Immature natural killer cell (primary cell): ENCODE measurements around the gene SP100. TPM values are rescaled to one million over a fixed set of nuclear protein-coding genes. Genes with fewer than 3 reads are reported as not detected.
A peak's percentile ranks its signal among the peaks of the same experiment; 100 is the strongest.

Experiments
- DNase-seq, 3 donors: peaks; one replicate each; pipeline ENCODE4 v3.0.0; 2022; ENCODE audit warnings: mixed read lengths in 1 of 3
- H3K27ac Mint-ChIP-seq, 6 donors: one replicate each; pipeline ENCODE4 v1.8.0; 2020; ENCODE audit warnings: mixed read lengths in 6 of 6, mild to moderate bottlenecking in 5 of 6, inconsistent platforms in 4 of 6, moderate library complexity in 3 of 6
- H3K27me3 Mint-ChIP-seq, 3 donors: one replicate each; pipeline ENCODE4 v1.8.0; 2020 to 2021; ENCODE audit warnings: low read depth in 3 of 3, mild to moderate bottlenecking in 3 of 3, mixed read lengths in 3 of 3, moderate library complexity in 3 of 3, inconsistent platforms in 1 of 3
- H3K36me3 Mint-ChIP-seq, 3 donors: one replicate each; pipeline ENCODE4 v1.8.0; 2020; ENCODE audit warnings: mixed read lengths in 3 of 3, inconsistent platforms in 2 of 3, mild to moderate bottlenecking in 2 of 3
- H3K4me1 Mint-ChIP-seq, 2 donors: one replicate each; pipeline ENCODE4 v1.8.0; 2020; ENCODE audit warnings: inconsistent platforms in 2 of 2, mild to moderate bottlenecking in 2 of 2, mixed read lengths in 2 of 2, moderate library complexity in 1 of 2
- H3K4me3 Mint-ChIP-seq, 5 donors: one replicate each; pipeline ENCODE4 v1.8.0; 2020; ENCODE audit warnings: mild to moderate bottlenecking in 5 of 5, mixed read lengths in 5 of 5, inconsistent platforms in 3 of 5, moderate library complexity in 3 of 5
- H3K9me3 Mint-ChIP-seq, 6 donors: one replicate each; pipeline ENCODE4 v1.8.0; 2020; ENCODE audit warnings: mild to moderate bottlenecking in 6 of 6, mixed read lengths in 6 of 6, inconsistent platforms in 4 of 6, moderate library complexity in 3 of 6
- polyA plus RNA-seq, 3 donors: library from polyadenylated mRNA; unstranded; fragments of 300-500 nt; fragmentation: Illumina TruSeq; gene quantifications; one replicate each; pipeline ENCODE4 v1.2.3, GENCODE V29; 2021

The SP100 gene
- polyA plus RNA-seq, 3 donors from 2014 or later, result 85.8 to 221 (median 94.5) TPM

- Mint-ChIP-seq H3K4me1 (peaks cover 44 to 47% of the 10 kb centered on the region in 2 donors), H3K27me3 (peaks cover 0 to 7% (median 0%) of the 10 kb centered on the region in 3 donors), H3K36me3 (peaks cover 0 to 13% (median 10%) of the 10 kb centered on the region in 3 donors), H3K4me3 (peak overlapping the region; percentile 97 to 100 (median 99)), H3K9me3 (no peaks in the 10 kb centered on the region), H3K27ac (peak overlapping the region; percentile 95 to 99 (median 98))
- peak in 2 of 3 donors; percentile 22 to 25 for DNase-seq
These were observed 5.0 kb upstream of the SP100 start for GRCh38 chr2:230410861-230411569.

GRCh38 chr2:230411570-230412370, 4.2 kb upstream of the SP100 start:
- H3K27me3 Mint-ChIP-seq, result peaks cover 0 to 11% (median 0%) of the 10 kb centered on the region in 3 donors
- peak; percentile 69 to 72 (median 72) for DNase-seq
- H3K4me1 Mint-ChIP-seq, result peaks cover 47 to 54% of the 10 kb centered on the region in 2 donors
- peak overlapping the region; percentile 95 to 99 (median 98) for H3K27ac Mint-ChIP-seq
- H3K9me3 Mint-ChIP-seq, result no peaks in the 10 kb centered on the region
- peak overlapping the region; percentile 97 to 100 (median 99) for H3K4me3 Mint-ChIP-seq
- H3K36me3 Mint-ChIP-seq, result peaks cover 0 to 7% (median 6%) of the 10 kb centered on the region in 3 donors

- Mint-ChIP-seq H3K4me1 (peaks cover 48 to 59% of the 10 kb centered on the region in 2 donors), H3K4me3 (peak overlapping the region; percentile 97 to 100 (median 99)), H3K36me3 (peaks cover 0 to 2% (median 2%) of the 10 kb centered on the region in 3 donors), H3K27ac (peak overlapping the region; percentile 92 to 99 (median 98)), H3K9me3 (no peaks in the 10 kb centered on the region), H3K27me3 (peaks cover 0 to 11% (median 0%) of the 10 kb centered on the region in 3 donors)
- DNase-seq, result no peak
These were observed 3.7 kb upstream of the SP100 start for GRCh38 chr2:230412371-230412711.

- Mint-ChIP-seq H3K4me1 (peaks cover 53 to 64% of the 10 kb centered on the region in 2 donors), H3K27me3 (peaks cover 0 to 11% (median 0%) of the 10 kb centered on the region in 3 donors), H3K36me3 (no peaks in the 10 kb centered on the region), H3K27ac (peak overlapping the region; percentile 92 to 99 (median 98)), H3K9me3 (no peaks in the 10 kb centered on the region), H3K4me3 (peak overlapping the region; percentile 65 to 100 (median 98))
- DNase-seq, result no peak
These were observed 3.2 kb upstream of the SP100 start for GRCh38 chr2:230412846-230413245.

- peak overlapping the region; percentile 69 to 99 (median 87) for H3K27ac Mint-ChIP-seq
- H3K4me3 Mint-ChIP-seq, result peak overlapping the region; percentile 27 to 99 (median 48)
- H3K27me3 Mint-ChIP-seq, result peaks cover 0 to 11% (median 0%) of the 10 kb centered on the region in 3 donors
- peaks cover 58 to 70% of the 10 kb centered on the region in 2 donors for H3K4me1 Mint-ChIP-seq
- H3K9me3 Mint-ChIP-seq, result no peaks in the 10 kb centered on the region
- H3K36me3 Mint-ChIP-seq, result peaks cover 0 to 4% (median 4%) of the 10 kb centered on the region in 3 donors
- no peak for DNase-seq
These were observed 2.5 kb upstream of the SP100 start for GRCh38 chr2:230413479-230413878.

- Mint-ChIP-seq H3K27ac (peak overlapping the region; percentile 82 to 99 (median 97)), H3K4me1 (peaks cover 65 to 78% of the 10 kb centered on the region in 2 donors), H3K9me3 (no peaks in the 10 kb centered on the region), H3K27me3 (peaks cover 0 to 11% (median 0%) of the 10 kb centered on the region in 3 donors), H3K36me3 (peaks cover 3 to 11% (median 10%) of the 10 kb centered on the region in 3 donors), H3K4me3 (peak overlapping the region in 4 of 5 donors; percentile 35 to 91 (median 80))
- no peak for DNase-seq
These were observed 1.7 kb upstream of the SP100 start for GRCh38 chr2:230414302-230414701.

GRCh38 chr2:230417436-230417835, 1.4 kb downstream of the SP100 start:
- Mint-ChIP-seq H3K27me3 (peaks cover 0 to 7% (median 0%) of the 10 kb centered on the region in 3 donors), H3K9me3 (no peaks in the 10 kb centered on the region), H3K4me3 (peak overlapping the region; percentile 91 to 96 (median 91)), H3K36me3 (peaks cover 10 to 29% (median 16%) of the 10 kb centered on the region in 3 donors), H3K27ac (peak overlapping the region; percentile 68 to 99 (median 94)), H3K4me1 (peaks cover 76 to 95% of the 10 kb centered on the region in 2 donors)
- no peak for DNase-seq

- peaks cover 0 to 7% (median 0%) of the 10 kb centered on the region in 3 donors for H3K27me3 Mint-ChIP-seq
- H3K4me1 Mint-ChIP-seq, result peaks cover 78 to 95% of the 10 kb centered on the region in 2 donors
- peaks cover 13 to 31% (median 19%) of the 10 kb centered on the region in 3 donors for H3K36me3 Mint-ChIP-seq
- H3K4me3 Mint-ChIP-seq, result peak overlapping the region; percentile 91 to 96 (median 91)
- no peaks in the 10 kb centered on the region for H3K9me3 Mint-ChIP-seq
- peak overlapping the region; percentile 68 to 99 (median 94) for H3K27ac Mint-ChIP-seq
- DNase-seq, result no peak
These were observed 2.5 kb downstream of the SP100 start for GRCh38 chr2:230418341-230419016.

GRCh38 chr2:230419181-230419580, 3.2 kb downstream of the SP100 start:
- DNase-seq, result no peak
- H3K27me3 Mint-ChIP-seq, result peaks cover 0 to 7% (median 0%) of the 10 kb centered on the region in 3 donors
- peak overlapping the region; percentile 91 to 96 (median 91) for H3K4me3 Mint-ChIP-seq
- peaks cover 16 to 35% (median 22%) of the 10 kb centered on the region in 3 donors for H3K36me3 Mint-ChIP-seq
- peaks cover 80 to 98% of the 10 kb centered on the region in 2 donors for H3K4me1 Mint-ChIP-seq
- no peaks in the 10 kb centered on the region for H3K9me3 Mint-ChIP-seq
- H3K27ac Mint-ChIP-seq, result peak overlapping the region; percentile 27 to 98 (median 64)

GRCh38 chr2:230422149-230422548, 6.1 kb downstream of the SP100 start:
- H3K27ac Mint-ChIP-seq, result peak overlapping the region; percentile 3 to 72 (median 64)
- DNase-seq, result no peak
- no peaks in the 10 kb centered on the region for H3K9me3 Mint-ChIP-seq
- no peaks in the 10 kb centered on the region for H3K27me3 Mint-ChIP-seq
- H3K4me1 Mint-ChIP-seq, result peaks cover 92 to 100% of the 10 kb centered on the region in 2 donors
- H3K36me3 Mint-ChIP-seq, result peaks cover 16 to 42% (median 26%) of the 10 kb centered on the region in 3 donors
- peak overlapping the region in 4 of 5 donors; percentile 34 to 57 (median 52) for H3K4me3 Mint-ChIP-seq

- H3K27ac Mint-ChIP-seq, result peak overlapping the region; percentile 57 to 84 (median 76)
- DNase-seq, result no peak
- H3K4me1 Mint-ChIP-seq, result peaks cover 86 to 95% of the 10 kb centered on the region in 2 donors
- peaks cover 0 to 1% (median under 1%) of the 10 kb centered on the region in 6 donors for H3K9me3 Mint-ChIP-seq
- peak overlapping the region; percentile 22 to 68 (median 63) for H3K4me3 Mint-ChIP-seq
- no peaks in the 10 kb centered on the region for H3K27me3 Mint-ChIP-seq
- peaks cover 18 to 46% (median 23%) of the 10 kb centered on the region in 3 donors for H3K36me3 Mint-ChIP-seq
These were observed 8.0 kb downstream of the SP100 start for GRCh38 chr2:230423851-230424458.

- DNase-seq, result no peak
- peaks cover 80 to 95% of the 10 kb centered on the region in 2 donors for H3K4me1 Mint-ChIP-seq
- peak overlapping the region in 4 of 5 donors; percentile 0 to 68 (median 52) for H3K4me3 Mint-ChIP-seq
- no peaks in the 10 kb centered on the region for H3K27me3 Mint-ChIP-seq
- peak overlapping the region; percentile 21 to 87 (median 36) for H3K27ac Mint-ChIP-seq
- H3K9me3 Mint-ChIP-seq, result peaks cover 3 to 15% (median 7%) of the 10 kb centered on the region in 6 donors
- H3K36me3 Mint-ChIP-seq, result peaks cover 26 to 56% (median 35%) of the 10 kb centered on the region in 3 donors
These were observed 9.4 kb downstream of the SP100 start for GRCh38 chr2:230425377-230425776.
